ENCODE results near the gene TANC1. TPM values are rescaled to one million over a fixed set of nuclear protein-coding genes. Genes with fewer than 3 reads are reported as not detected.

Gene TANC1
- total and polyA plus RNA-seq, 2 experiments from 2014 or later = 8.2 to 12.1 TPM

GRCh38 chr2:159022019-159022418 lies 53.6 kb downstream of the TANC1 start:
- DNase-seq = no peak
- 84 to 87% methylated on average over 5 of the region's 5 CpGs for WGBS, 2 experiments (ENCODE audit: low coverage in 1 of 2, low lambda C conversion rate in 2 of 2, missing lambda C conversion rate in 2 of 2)
- no peaks in the 10 kb centered on the region for H3K36me3 ChIP-seq (ENCODE audit: low read depth)
- no peak overlapping the region for H2AFZ ChIP-seq
- H3K79me2 ChIP-seq (ENCODE audit: insufficient read depth) = peaks cover 55% of the 10 kb centered on the region
- H3F3A ChIP-seq (ENCODE audit: insufficient read depth) = no peaks in the 10 kb centered on the region
- H3K9ac ChIP-seq = no peak overlapping the region
- no peaks in the 10 kb centered on the region for H3K4me1 ChIP-seq (ENCODE audit: insufficient read depth)
- no peaks in the 10 kb centered on the region for H4K20me1 ChIP-seq (ENCODE audit: insufficient read depth)
- no peaks in the 10 kb centered on the region for H3K9me3 ChIP-seq (ENCODE audit: low read depth)
- in situ Hi-C loops (cut with MboI) = no loop called here
- H3K27me3 ChIP-seq (replicated peaks; ENCODE audit: insufficient read depth) = no peaks in the 10 kb centered on the region
- TF ChIP-seq EZH2phosphoT487 (IDR thresholded peaks at IDR 0.05; ENCODE audit: insufficient read depth, low read depth) (no peak), EZH2 (IDR thresholded peaks at IDR 0.05; ENCODE audit: insufficient read depth, poor library complexity, severe bottlenecking) (no peak)
- H3K9me2 ChIP-seq (ENCODE audit: insufficient read depth) = no peaks in the 10 kb centered on the region
- H3K4me3 ChIP-seq = no peak overlapping the region
- no peak overlapping the region for H3K27ac ChIP-seq
- no peak overlapping the region for H3K4me2 ChIP-seq (ENCODE audit: unreplicated experiment)

- DNase-seq = peak; percentile 47
- Histone ChIP-seq H3K9me3 (ENCODE audit: low read depth) (no peaks in the 10 kb centered on the region), H3K4me3 (no peak overlapping the region), H3K36me3 (ENCODE audit: low read depth) (no peaks in the 10 kb centered on the region), H3K27me3 (replicated peaks; ENCODE audit: insufficient read depth) (no peaks in the 10 kb centered on the region), H4K20me1 (ENCODE audit: insufficient read depth) (no peaks in the 10 kb centered on the region), H3K4me2 (ENCODE audit: unreplicated experiment) (no peak overlapping the region), H3K27ac (no peak overlapping the region), H3F3A (ENCODE audit: insufficient read depth) (peaks cover 7% of the 10 kb centered on the region; the same call in 1 of the 2 replicates), H3K9ac (no peak overlapping the region), H3K9me2 (ENCODE audit: insufficient read depth) (no peaks in the 10 kb centered on the region), H3K79me2 (ENCODE audit: insufficient read depth) (peaks cover 46% of the 10 kb centered on the region), H3K4me1 (ENCODE audit: insufficient read depth) (peaks cover 14% of the 10 kb centered on the region), H2AFZ (no peak overlapping the region)
- TF ChIP-seq EZH2phosphoT487 (IDR thresholded peaks at IDR 0.05; ENCODE audit: insufficient read depth, low read depth) (no peak), EZH2 (IDR thresholded peaks at IDR 0.05; ENCODE audit: insufficient read depth, poor library complexity, severe bottlenecking) (no peak)
- WGBS, 2 experiments (ENCODE audit: low coverage in 1 of 2, low lambda C conversion rate in 2 of 2, missing lambda C conversion rate in 2 of 2) = 13 to 23% methylated on average over 2 of the region's 2 CpGs
- in situ Hi-C loops (cut with MboI) = no loop called here
Observed at GRCh38 chr2:159026170-159026569, 57.7 kb downstream of the TANC1 start.

GRCh38 chr2:159028776-159029175 lies 60.3 kb downstream of the TANC1 start:
- peaks cover 56% of the 10 kb centered on the region for H3K79me2 ChIP-seq (ENCODE audit: insufficient read depth)
- in situ Hi-C loops (cut with MboI) = no loop called here

GRCh38 chr2:159029936-159030335 lies 61.5 kb downstream of the TANC1 start:
- 56 to 59% methylated on average over 2 of the region's 2 CpGs for WGBS, 2 experiments (ENCODE audit: low coverage in 1 of 2, low lambda C conversion rate in 2 of 2, missing lambda C conversion rate in 2 of 2)
- peaks cover 62% of the 10 kb centered on the region for H3K79me2 ChIP-seq (ENCODE audit: insufficient read depth)
- no peaks in the 10 kb centered on the region for H3K36me3 ChIP-seq (ENCODE audit: low read depth)
- in situ Hi-C loops (cut with MboI) = no loop called here
- no peak overlapping the region for H3K4me2 ChIP-seq (ENCODE audit: unreplicated experiment)
- peaks cover 22% of the 10 kb centered on the region for H3K4me1 ChIP-seq (ENCODE audit: insufficient read depth)
- no peaks in the 10 kb centered on the region for H4K20me1 ChIP-seq (ENCODE audit: insufficient read depth)
- H3K9ac ChIP-seq = no peak overlapping the region
- no peak for DNase-seq
- TF ChIP-seq EZH2 (IDR thresholded peaks at IDR 0.05; ENCODE audit: insufficient read depth, poor library complexity, severe bottlenecking) = no peak
- no peak for TF ChIP-seq EZH2phosphoT487 (IDR thresholded peaks at IDR 0.05; ENCODE audit: insufficient read depth, low read depth)
- H3F3A ChIP-seq (ENCODE audit: insufficient read depth) = peaks cover 14% of the 10 kb centered on the region; the same call in 1 of the 2 replicates
- H3K27me3 ChIP-seq (replicated peaks; ENCODE audit: insufficient read depth) = no peaks in the 10 kb centered on the region
- no peaks in the 10 kb centered on the region for H3K9me2 ChIP-seq (ENCODE audit: insufficient read depth)
- H3K9me3 ChIP-seq (ENCODE audit: low read depth) = no peaks in the 10 kb centered on the region
- no peak overlapping the region for H3K4me3 ChIP-seq
- H3K27ac ChIP-seq = no peak overlapping the region
- no peak overlapping the region for H2AFZ ChIP-seq

More at GRCh38 chr2:159028776-159029175, 60.3 kb downstream of the TANC1 start:
- H2AFZ ChIP-seq = no peak overlapping the region
- H3K9me3 ChIP-seq (ENCODE audit: low read depth) = no peaks in the 10 kb centered on the region
- H3K27ac ChIP-seq = no peak overlapping the region
- no peak overlapping the region for H3K4me3 ChIP-seq
- DNase-seq = no peak
- H3F3A ChIP-seq (ENCODE audit: insufficient read depth) = peaks cover 14% of the 10 kb centered on the region; the same call in 1 of the 2 replicates
- 100% methylated on average over 1 of the region's 1 CpG for WGBS, 2 experiments (ENCODE audit: low coverage in 1 of 2, low lambda C conversion rate in 2 of 2, missing lambda C conversion rate in 2 of 2)
- H3K36me3 ChIP-seq (ENCODE audit: low read depth) = no peaks in the 10 kb centered on the region
- H3K9me2 ChIP-seq (ENCODE audit: insufficient read depth) = no peaks in the 10 kb centered on the region
- H3K27me3 ChIP-seq (replicated peaks; ENCODE audit: insufficient read depth) = no peaks in the 10 kb centered on the region
- no peak overlapping the region for H3K4me2 ChIP-seq (ENCODE audit: unreplicated experiment)
- no peaks in the 10 kb centered on the region for H4K20me1 ChIP-seq (ENCODE audit: insufficient read depth)
- no peak for TF ChIP-seq EZH2 (IDR thresholded peaks at IDR 0.05; ENCODE audit: insufficient read depth, poor library complexity, severe bottlenecking)
- peaks cover 22% of the 10 kb centered on the region for H3K4me1 ChIP-seq (ENCODE audit: insufficient read depth)
- no peak overlapping the region for H3K9ac ChIP-seq

Measured in GM23248 (cell line).